Breast epithelium (tissue), 4 donors: ENCODE results near the gene BTRC. TPM values are rescaled to one million over a fixed set of nuclear protein-coding genes. Genes with fewer than 3 reads are reported as not detected.

Source experiments
- DNase-seq, 2 donors: peaks; one replicate each; pipeline ENCODE4 v3.0.0-alpha.2; 2019; ENCODE audit warnings: low spot score in 2 of 2
- H3K27ac ChIP-seq, 2 donors: fragments of 200-600 bp; sonication (generic) in 1 of 2; one replicate each; pipeline ENCODE4 v1.5.1; 2016 to 2019; ENCODE audit warnings: mild to moderate bottlenecking in 1 of 2
- H3K27me3 ChIP-seq, 2 donors: fragments of 200-600 bp; sonication (generic) in 1 of 2; one replicate each; pipeline versions ENCODE4 v1.5.1 to v1.6.0; 2017 to 2019; ENCODE audit warnings: control low read depth in 1 of 2, mild to moderate bottlenecking in 1 of 2
- H3K36me3 ChIP-seq: fragments of 200-600 bp; one replicate; pipeline ENCODE4 v1.5.1; 2019
- H3K4me1 ChIP-seq, 2 donors: fragments of 200-600 bp; sonication (generic); one replicate each; pipeline ENCODE4 v1.5.1; 2016 to 2019; ENCODE audit warnings: control low read depth in 1 of 2
- H3K4me3 ChIP-seq, 3 donors: fragments of 200-600 bp; sonication (generic); 1 replicate in 2 of 3; 2 replicates in 1 of 3; pipeline ENCODE4 v1.5.1; 2016 to 2019; ENCODE audit warnings: mild to moderate bottlenecking in 3 of 3, moderate library complexity in 2 of 3
- H3K9me3 ChIP-seq, 2 donors: fragments of 200-600 bp; sonication (generic) in 1 of 2; one replicate each; pipeline ENCODE4 v1.5.1; 2016 to 2019; ENCODE audit warnings: control low read depth in 1 of 2
- CTCF ChIP-seq, 3 donors: fragments of 450-650 bp; IDR thresholded peaks; one replicate each; pipeline ENCODE4 v1.5.1; 2016 to 2017; ENCODE audit warnings: antibody characterized with exemption in 3 of 3, mild to moderate bottlenecking in 3 of 3, moderate library complexity in 3 of 3
- POLR2A ChIP-seq: fragments of 450-650 bp; IDR thresholded peaks from one replicate; pipeline ENCODE4 v1.6.1; 2016; ENCODE audit warnings: antibody characterized with exemption, mild to moderate bottlenecking, moderate library complexity
- POLR2AphosphoS5 ChIP-seq, 3 donors: sonication (generic); formaldehyde crosslinking; IDR thresholded peaks; one replicate each; pipeline ENCODE4 v1.6.1; 2017; ENCODE audit warnings: antibody characterized with exemption in 3 of 3
- intact Hi-C: fragments of 100-400 bp; cut with DNase I; formaldehyde crosslinking; loops from one replicate; pipeline ENCODE4 v1.15.1; 2023; ENCODE audit warnings: low total_unique reads
- total RNA-seq, 3 donors: library from RNA; depleted of rRNA; stranded (reverse); fragments of >200 nt; gene quantifications; one replicate each; pipeline ENCODE4 v1.1.0, GENCODE V29; 2016

The BTRC gene
- total RNA-seq, 3 donors from 2014 or later, result 13.4 to 24.3 (median 15.1) TPM

DNA sequence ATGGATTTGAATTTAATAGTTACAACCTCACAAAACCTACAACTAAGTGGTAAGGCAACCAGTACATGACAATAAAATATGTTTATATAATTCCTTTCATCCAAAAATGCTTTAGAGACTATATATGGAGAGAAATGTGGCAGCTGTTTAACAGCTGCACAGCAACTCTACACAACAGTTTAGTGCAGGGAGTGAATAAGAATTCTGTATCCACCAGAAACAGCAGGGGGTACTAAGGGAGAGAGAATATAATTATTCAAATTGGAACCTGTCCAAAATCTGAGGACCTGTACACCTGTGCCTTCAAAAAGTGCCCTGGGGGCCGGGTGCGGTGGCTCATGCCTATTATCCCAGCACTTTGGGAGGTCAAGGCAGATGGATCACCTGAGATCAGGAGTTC is 184.5 kb downstream of the BTRC start:
- Histone ChIP-seq H3K4me3 (no peak overlapping the region), H3K9me3 (no peaks in the 10 kb centered on the region), H3K4me1 (no peaks in the 10 kb centered on the region), H3K36me3 (no peaks in the 10 kb centered on the region), H3K27ac (no peak overlapping the region), H3K27me3 (no peaks in the 10 kb centered on the region)
- intact Hi-C loops, result no loop called here
- no peak for DNase-seq
- TF ChIP-seq POLR2AphosphoS5 (IDR thresholded peaks at IDR 0.05) (no peak), POLR2A (no peak), CTCF (IDR thresholded peaks at IDR 0.05) (no peak)

DNA sequence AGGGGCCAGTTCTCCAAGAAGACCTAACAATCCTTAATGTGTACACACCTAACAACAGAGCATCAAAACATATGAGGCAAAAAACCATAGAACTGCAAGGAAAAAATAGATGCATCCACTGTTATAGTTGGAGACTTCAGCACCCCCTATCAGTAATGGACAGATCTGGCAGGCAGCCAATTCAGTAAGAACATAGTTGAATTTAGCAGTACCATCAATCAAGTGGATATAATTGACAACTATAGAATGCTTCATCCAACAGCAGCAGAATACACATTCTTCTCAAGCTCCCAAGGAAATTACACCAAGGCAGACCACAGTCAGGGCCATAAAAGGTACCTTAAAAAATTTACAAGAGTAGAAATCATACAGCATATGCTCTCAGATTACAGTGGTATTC is 191.9 kb downstream of the BTRC start:
- Histone ChIP-seq H3K27ac (no peak overlapping the region), H3K36me3 (no peaks in the 10 kb centered on the region), H3K9me3 (no peaks in the 10 kb centered on the region), H3K4me3 (no peak overlapping the region), H3K4me1 (no peaks in the 10 kb centered on the region), H3K27me3 (no peaks in the 10 kb centered on the region)
- no peak for DNase-seq
- intact Hi-C loops, result no loop called here
- TF ChIP-seq POLR2AphosphoS5 (IDR thresholded peaks at IDR 0.05), result no peak
- no peak for TF ChIP-seq CTCF (IDR thresholded peaks at IDR 0.05)
- no peak for TF ChIP-seq POLR2A

DNA sequence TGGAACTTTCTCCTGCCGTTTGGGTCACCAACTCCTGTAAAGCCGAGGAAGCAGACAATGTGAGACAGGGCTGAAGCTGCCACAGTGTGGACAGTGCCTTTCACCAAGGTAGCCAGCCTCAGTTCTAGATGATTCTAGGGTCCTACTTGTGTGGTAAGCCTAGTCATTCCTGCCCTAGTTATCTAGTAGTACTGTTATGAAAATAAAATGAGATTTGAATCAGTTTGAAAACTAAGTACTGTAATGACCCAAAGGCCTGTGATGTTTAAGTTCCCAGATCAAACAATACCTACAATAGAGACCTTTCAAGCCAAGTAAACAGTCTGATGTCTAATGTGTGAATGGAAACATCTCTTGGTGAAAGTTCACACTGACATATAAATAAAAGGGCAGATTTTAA is 197.0 kb downstream of the BTRC start:
- no peaks in the 10 kb centered on the region for H3K27me3 ChIP-seq
- H3K4me1 ChIP-seq, result no peaks in the 10 kb centered on the region
- no peak overlapping the region for H3K27ac ChIP-seq
- no peak overlapping the region for H3K4me3 ChIP-seq
- DNase-seq, result no peak
- no peaks in the 10 kb centered on the region for H3K36me3 ChIP-seq
- TF ChIP-seq POLR2A (no peak), CTCF (IDR thresholded peaks at IDR 0.05) (no peak), POLR2AphosphoS5 (IDR thresholded peaks at IDR 0.05) (no peak)
- intact Hi-C loops, result loop anchor here (5.0 kb wide), 1 partner anchor 359 kb away; no protein-coding TSS in a partner anchor
- no peaks in the 10 kb centered on the region for H3K9me3 ChIP-seq

DNA sequence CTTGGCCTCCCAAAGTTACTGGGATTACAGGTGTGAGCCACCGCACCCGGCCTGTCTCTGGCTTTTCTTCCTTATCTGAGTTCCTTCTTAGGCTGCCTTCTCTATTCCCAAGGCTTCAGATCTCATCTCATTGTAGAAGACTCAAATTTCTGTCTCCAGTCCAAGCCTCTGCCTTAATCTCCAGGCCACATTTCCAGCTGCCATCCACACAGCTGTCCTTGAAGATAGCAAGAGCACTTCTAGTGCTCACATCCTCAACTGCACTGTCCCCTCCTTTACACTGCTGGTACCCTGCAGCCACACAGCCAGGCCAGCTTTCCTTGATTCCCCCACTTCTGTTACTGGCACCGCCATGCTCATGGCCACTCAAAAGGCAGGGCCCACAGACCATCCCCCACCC is 198.5 kb downstream of the BTRC start:
- TF ChIP-seq CTCF (IDR thresholded peaks at IDR 0.05) (no peak), POLR2A (no peak), POLR2AphosphoS5 (IDR thresholded peaks at IDR 0.05) (no peak)
- H3K36me3 ChIP-seq, result no peaks in the 10 kb centered on the region

DNA sequence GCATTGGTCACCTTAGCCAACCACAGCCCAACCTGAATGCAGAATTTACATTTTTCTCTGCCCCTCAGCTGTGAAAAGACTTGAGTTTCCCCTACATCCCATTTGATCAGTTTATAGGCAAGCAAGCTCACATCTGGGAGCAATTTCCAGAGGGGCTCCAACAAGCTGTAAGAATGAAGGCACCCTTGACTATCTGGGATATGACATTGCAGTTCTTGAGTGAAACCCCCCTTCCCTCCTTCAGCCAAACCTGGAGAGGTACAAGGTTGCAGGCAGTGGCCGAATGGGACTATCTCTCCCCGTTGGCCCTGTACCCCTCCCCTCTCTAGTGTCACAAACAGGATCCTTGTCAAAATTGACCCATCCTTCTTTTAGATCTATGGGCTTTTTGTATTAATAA is 203.6 kb downstream of the BTRC start:
- intact Hi-C loops, result no loop called here
- Histone ChIP-seq H3K36me3 (no peaks in the 10 kb centered on the region), H3K4me3 (no peak overlapping the region), H3K4me1 (no peaks in the 10 kb centered on the region), H3K27ac (no peak overlapping the region), H3K27me3 (no peaks in the 10 kb centered on the region), H3K9me3 (no peaks in the 10 kb centered on the region)
- no peak for TF ChIP-seq CTCF (IDR thresholded peaks at IDR 0.05)
- no peak for TF ChIP-seq POLR2A
- TF ChIP-seq POLR2AphosphoS5 (IDR thresholded peaks at IDR 0.05), result no peak
- DNase-seq, result no peak

More for the DNA sequence above, 198.5 kb downstream of the BTRC start:
- H3K4me1 ChIP-seq, result no peaks in the 10 kb centered on the region
- intact Hi-C loops, result loop anchor here (5.0 kb wide), 1 partner anchor 360 kb away; no protein-coding TSS in a partner anchor
- DNase-seq, result peak in 1 of 2 donors; percentile 6
- no peak overlapping the region for H3K27ac ChIP-seq
- H3K9me3 ChIP-seq, result no peaks in the 10 kb centered on the region
- H3K4me3 ChIP-seq, result no peak overlapping the region
- H3K27me3 ChIP-seq, result no peaks in the 10 kb centered on the region
